NB4 (cell line): ENCODE data around the gene SYT15B.
"Not testable (repeated sequence)": the region's sequence is repeated elsewhere in the genome, so short reads cannot be mapped to it uniquely, and the experiment has no call there.

ENCODE experiments used
- MYC ChIP-seq: IDR thresholded peaks from 2 replicates; pipeline ENCODE4 v1.6.1; 2011; ENCODE audit warnings: low read depth, low read length
- POLR2A ChIP-seq: IDR thresholded peaks from 2 replicates; pipeline ENCODE4 v1.6.1; 2011; ENCODE audit warnings: mild to moderate bottlenecking; ENCODE audit not compliant: insufficient read length; ENCODE audit errors: extremely low read depth
- TF ChIP-seq, protein P1 (sequence below): IDR thresholded peaks from one replicate; pipeline ENCODE4 v1.5.1; 2012; ENCODE audit warnings: low read depth, low read length
- TF ChIP-seq, protein P2 (sequence below): IDR thresholded peaks from 2 replicates; pipeline ENCODE4 v1.6.1; 2011; ENCODE audit warnings: low read depth, low read length

DNA sequence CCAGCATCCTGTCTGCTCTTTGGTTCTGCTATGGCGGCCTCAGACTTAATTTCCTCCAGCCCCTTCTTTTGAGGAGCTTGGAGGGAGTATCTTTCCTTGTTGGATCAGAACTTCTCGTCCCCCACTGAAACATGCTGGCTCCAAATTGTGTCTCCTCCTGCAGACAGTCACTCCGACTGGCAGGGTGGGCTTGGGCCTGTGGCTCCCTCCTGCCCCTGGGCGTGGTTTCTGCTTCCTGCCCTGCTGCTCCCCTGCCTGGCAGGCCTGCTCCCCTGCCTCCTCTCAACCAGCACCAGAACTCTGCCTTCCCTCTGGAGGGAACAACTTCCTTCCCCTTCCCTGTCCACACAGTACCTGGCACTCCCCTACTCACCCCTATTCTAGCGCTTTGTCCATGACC, 3.8 kb upstream of the SYT15B start:
- TF ChIP-seq, protein P1, sequence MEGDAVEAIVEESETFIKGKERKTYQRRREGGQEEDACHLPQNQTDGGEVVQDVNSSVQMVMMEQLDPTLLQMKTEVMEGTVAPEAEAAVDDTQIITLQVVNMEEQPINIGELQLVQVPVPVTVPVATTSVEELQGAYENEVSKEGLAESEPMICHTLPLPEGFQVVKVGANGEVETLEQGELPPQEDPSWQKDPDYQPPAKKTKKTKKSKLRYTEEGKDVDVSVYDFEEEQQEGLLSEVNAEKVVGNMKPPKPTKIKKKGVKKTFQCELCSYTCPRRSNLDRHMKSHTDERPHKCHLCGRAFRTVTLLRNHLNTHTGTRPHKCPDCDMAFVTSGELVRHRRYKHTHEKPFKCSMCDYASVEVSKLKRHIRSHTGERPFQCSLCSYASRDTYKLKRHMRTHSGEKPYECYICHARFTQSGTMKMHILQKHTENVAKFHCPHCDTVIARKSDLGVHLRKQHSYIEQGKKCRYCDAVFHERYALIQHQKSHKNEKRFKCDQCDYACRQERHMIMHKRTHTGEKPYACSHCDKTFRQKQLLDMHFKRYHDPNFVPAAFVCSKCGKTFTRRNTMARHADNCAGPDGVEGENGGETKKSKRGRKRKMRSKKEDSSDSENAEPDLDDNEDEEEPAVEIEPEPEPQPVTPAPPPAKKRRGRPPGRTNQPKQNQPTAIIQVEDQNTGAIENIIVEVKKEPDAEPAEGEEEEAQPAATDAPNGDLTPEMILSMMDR, result not testable (repeated sequence)
- TF ChIP-seq, protein P2, sequence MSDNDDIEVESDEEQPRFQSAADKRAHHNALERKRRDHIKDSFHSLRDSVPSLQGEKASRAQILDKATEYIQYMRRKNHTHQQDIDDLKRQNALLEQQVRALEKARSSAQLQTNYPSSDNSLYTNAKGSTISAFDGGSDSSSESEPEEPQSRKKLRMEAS, result not testable (repeated sequence)
- not testable (repeated sequence) for TF ChIP-seq MYC, POLR2A
